AG04450 (cell line): ENCODE data around the gene ACTRT1. TPM values are rescaled to one million over a fixed set of nuclear protein-coding genes. Genes with fewer than 3 reads are reported as not detected.

Experiments used
- CTCF ChIA-PET: fragments of 300-600, 350-600 bp; formaldehyde crosslinking; extraction: SDS; loops from one replicate; lab custom pipeline; 2022; ENCODE audit warnings: antibody characterized with exemption, inconsistent platforms; lab: Charles Lee
- POLR2A ChIA-PET: fragments of 350-600 bp; formaldehyde crosslinking; extraction: SDS; loops from one replicate; lab custom pipeline; 2021; ENCODE audit warnings: antibody characterized with exemption, inconsistent platforms; lab: Yijun Ruan, JAX
- DNase-seq: peaks from one replicate; pipeline ENCODE4 v3.0.0-alpha.2; 2011; ENCODE audit warnings: low read depth, low spot score
- H3K27ac ChIP-seq: one replicate; pipeline ENCODE4 v1.5.1; 2012; ENCODE audit warnings: low read depth, low read length, control low read depth
- H3K27me3 ChIP-seq: one replicate; pipeline ENCODE4 v1.6.0; 2012; ENCODE audit warnings: low read length; ENCODE audit not compliant: control insufficient read depth, insufficient read depth
- H3K4me3 ChIP-seq: 2 replicates; pipeline ENCODE4 v1.5.1; 2011; ENCODE audit warnings: mild to moderate bottlenecking, low read depth, low read length, control low read depth
- H3K9me3 ChIP-seq: 2 replicates; pipeline ENCODE4 v1.5.1; 2012; ENCODE audit warnings: low read length; ENCODE audit not compliant: control insufficient read depth, insufficient read depth
- polyA plus RNA-seq: library from polyadenylated mRNA; depleted of rRNA; stranded (reverse); fragments of >200 nt; gene quantifications from 2 replicates; pipeline ENCODE4 v1.2.3, GENCODE V29; 2011
- TF ChIP-seq, protein P1 (sequence below): IDR thresholded peaks from 2 replicates; pipeline ENCODE4 v1.5.1; 2011; ENCODE audit warnings: low read depth, low read length, control low read depth, inconsistent platforms

Gene ACTRT1
- polyA plus RNA-seq, 1 experiment = not detected

DNA sequence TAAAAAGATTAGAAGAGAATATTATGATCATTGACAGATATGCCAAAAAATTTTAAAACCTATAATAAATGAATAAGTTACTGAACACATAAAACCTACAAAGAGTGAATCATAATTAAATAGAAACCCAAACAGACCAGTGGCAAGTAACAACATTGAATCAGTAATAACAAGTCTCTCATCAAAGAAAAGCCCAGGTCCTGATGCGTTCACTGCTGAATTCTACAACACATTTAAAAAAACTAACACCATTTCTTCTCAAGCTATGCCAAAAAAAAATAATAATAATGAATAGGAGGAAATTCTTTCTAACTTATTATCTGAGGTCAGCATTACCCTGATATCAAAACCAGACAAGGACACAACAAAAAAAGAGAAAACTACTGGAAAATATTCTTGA, 30.6 kb downstream of the ACTRT1 start:
- no peak for DNase-seq
- ChIA-PET POLR2A (no interaction called here), CTCF (no interaction called here)
- TF ChIP-seq, protein P1, sequence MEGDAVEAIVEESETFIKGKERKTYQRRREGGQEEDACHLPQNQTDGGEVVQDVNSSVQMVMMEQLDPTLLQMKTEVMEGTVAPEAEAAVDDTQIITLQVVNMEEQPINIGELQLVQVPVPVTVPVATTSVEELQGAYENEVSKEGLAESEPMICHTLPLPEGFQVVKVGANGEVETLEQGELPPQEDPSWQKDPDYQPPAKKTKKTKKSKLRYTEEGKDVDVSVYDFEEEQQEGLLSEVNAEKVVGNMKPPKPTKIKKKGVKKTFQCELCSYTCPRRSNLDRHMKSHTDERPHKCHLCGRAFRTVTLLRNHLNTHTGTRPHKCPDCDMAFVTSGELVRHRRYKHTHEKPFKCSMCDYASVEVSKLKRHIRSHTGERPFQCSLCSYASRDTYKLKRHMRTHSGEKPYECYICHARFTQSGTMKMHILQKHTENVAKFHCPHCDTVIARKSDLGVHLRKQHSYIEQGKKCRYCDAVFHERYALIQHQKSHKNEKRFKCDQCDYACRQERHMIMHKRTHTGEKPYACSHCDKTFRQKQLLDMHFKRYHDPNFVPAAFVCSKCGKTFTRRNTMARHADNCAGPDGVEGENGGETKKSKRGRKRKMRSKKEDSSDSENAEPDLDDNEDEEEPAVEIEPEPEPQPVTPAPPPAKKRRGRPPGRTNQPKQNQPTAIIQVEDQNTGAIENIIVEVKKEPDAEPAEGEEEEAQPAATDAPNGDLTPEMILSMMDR = no peak
- Histone ChIP-seq H3K4me3 (no peak overlapping the region), H3K27me3 (no peaks in the 10 kb centered on the region), H3K9me3 (no peaks in the 10 kb centered on the region), H3K27ac (no peak overlapping the region)

DNA sequence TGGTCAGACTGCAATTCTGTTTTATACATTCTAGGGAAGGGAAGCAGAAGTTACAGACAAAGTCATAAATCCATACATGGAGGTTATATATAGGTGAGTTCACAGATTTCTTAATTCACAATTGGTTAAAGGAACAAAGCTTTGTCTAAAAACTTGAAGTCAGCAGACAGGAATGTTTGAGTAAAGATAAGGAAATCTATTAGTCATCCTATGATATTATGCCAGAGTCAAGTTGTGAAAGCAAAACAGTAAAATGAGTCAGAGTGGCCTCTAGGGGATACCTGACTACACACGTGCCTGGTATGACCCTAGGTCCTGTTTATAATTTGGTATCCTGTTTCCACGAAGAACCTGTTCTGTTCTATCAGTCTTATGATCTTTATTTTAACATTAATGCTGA, 31.5 kb downstream of the ACTRT1 start:
- Histone ChIP-seq H3K27ac (no peak overlapping the region), H3K4me3 (no peak overlapping the region), H3K9me3 (no peaks in the 10 kb centered on the region), H3K27me3 (no peaks in the 10 kb centered on the region)
- ChIA-PET POLR2A (no interaction called here), CTCF (no interaction called here)
- no peak for DNase-seq
- TF ChIP-seq, protein P1 = no peak

DNA sequence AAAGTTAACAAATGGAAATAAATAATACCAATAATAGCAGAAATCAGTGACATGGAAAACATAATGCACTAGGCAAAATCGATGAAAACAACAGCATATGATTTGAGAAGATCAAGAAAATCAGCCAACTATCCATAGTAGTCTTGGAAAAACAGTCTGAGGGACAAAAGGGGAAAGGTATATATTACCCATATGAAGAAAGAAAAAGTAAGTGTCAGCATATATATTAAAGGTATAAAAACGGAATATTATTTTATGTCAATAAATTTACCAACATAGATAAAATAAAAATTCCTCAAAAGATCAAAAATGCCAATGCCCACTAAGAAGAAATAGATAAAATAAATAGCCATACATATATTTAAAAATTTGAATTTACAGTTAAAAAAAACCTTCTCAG, 33.0 kb downstream of the ACTRT1 start:
- no peak for DNase-seq
- TF ChIP-seq, protein P1 = no peak
- Histone ChIP-seq H3K4me3 (no peak overlapping the region), H3K27me3 (no peaks in the 10 kb centered on the region), H3K27ac (no peak overlapping the region), H3K9me3 (no peaks in the 10 kb centered on the region)
- POLR2A ChIA-PET = no interaction called here
- CTCF ChIA-PET = no interaction called here

DNA sequence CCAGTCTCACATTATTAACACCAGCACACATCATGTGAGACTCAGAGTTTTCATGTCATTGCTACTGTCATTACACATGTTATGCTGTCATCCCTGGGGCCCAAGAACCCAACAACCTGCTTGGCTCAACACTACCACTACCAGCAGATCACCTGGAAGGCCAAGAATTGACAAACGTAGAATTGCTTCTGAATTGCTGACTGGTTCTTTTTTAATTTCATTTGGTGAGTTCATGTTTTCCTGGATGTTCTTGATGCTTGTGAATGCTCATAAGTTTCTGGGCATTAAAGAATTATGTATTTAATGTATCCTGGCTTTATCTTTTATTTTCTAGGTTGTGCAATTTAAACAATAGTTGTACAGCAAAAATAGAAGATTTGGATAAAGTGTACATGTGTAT, 40.2 kb downstream of the ACTRT1 start:
- Histone ChIP-seq H3K9me3 (no peaks in the 10 kb centered on the region), H3K27ac (no peak overlapping the region), H3K4me3 (no peak overlapping the region), H3K27me3 (no peaks in the 10 kb centered on the region)
- POLR2A ChIA-PET = no interaction called here
- TF ChIP-seq, protein P1 = no peak
- no peak for DNase-seq
- CTCF ChIA-PET = no interaction called here

- CTCF ChIA-PET = no interaction called here
- Histone ChIP-seq H3K4me3 (no peak overlapping the region), H3K27me3 (no peaks in the 10 kb centered on the region), H3K27ac (no peak overlapping the region), H3K9me3 (no peaks in the 10 kb centered on the region)
- POLR2A ChIA-PET = no interaction called here
- DNase-seq = no peak
- TF ChIP-seq, protein P1 = no peak
Observed at GRCh38 chrX:128007882-128008281, 44.3 kb downstream of the ACTRT1 start.
